ENCODE results near the gene ACOX2. TPM values are rescaled to one million over a fixed set of nuclear protein-coding genes. Genes with fewer than 3 reads are reported as not detected.

The ACOX2 gene
- total and polyA plus RNA-seq, 7 donors: 1.8 to 18.1 (median 4.4) TPM

Other genes starting within 250 kb of the ACOX2 start
- gene RPP14, start 230.9 kb downstream of the ACOX2 start, total RNA-seq: 10 to 100 TPM; 24.9 to 35.0 (median 30.0) TPM
- 10 to 100 TPM; 17.3 to 36.6 (median 23.2) TPM for gene RPP14, start 230.9 kb downstream of the ACOX2 start, polyA plus RNA-seq
- 10 to 100 TPM; 12.0 to 17.9 (median 15.8) TPM for gene HTD2, start 230.7 kb downstream of the ACOX2 start, total RNA-seq
- gene HTD2, start 230.7 kb downstream of the ACOX2 start, polyA plus RNA-seq: 10 to 100 TPM; 10.9 to 37.0 (median 12.5) TPM
- gene PXK, start 204.3 kb downstream of the ACOX2 start, total RNA-seq: 10 to 100 TPM; 15.5 to 17.5 (median 16.5) TPM
- 10 to 100 TPM in 1 of 3 donors, 1 to 10 TPM in 2; 3.4 to 14.7 (median 8.6) TPM for gene PXK, start 204.3 kb downstream of the ACOX2 start, polyA plus RNA-seq
- 100 to 1,000 TPM; 105 to 158 (median 128) TPM for gene PDHB, start 103.4 kb downstream of the ACOX2 start, total RNA-seq
- 100 to 1,000 TPM; 116 to 137 (median 131) TPM for gene PDHB, start 103.4 kb downstream of the ACOX2 start, polyA plus RNA-seq
- gene KCTD6, start 45.1 kb downstream of the ACOX2 start, total RNA-seq: 10 to 100 TPM in 1 of 4 donors, 1 to 10 TPM in 3; 5.8 to 11.0 (median 6.9) TPM
- gene KCTD6, start 45.1 kb downstream of the ACOX2 start, polyA plus RNA-seq: 1 to 10 TPM; 2.6 to 9.8 (median 6.5) TPM
- gene FAM107A, start 40.2 kb upstream of the ACOX2 start, total RNA-seq: 10 to 100 TPM; 10.8 to 19.0 (median 17.8) TPM
- gene FAM107A, start 40.2 kb upstream of the ACOX2 start, polyA plus RNA-seq: 10 to 100 TPM; 16.5 to 24.0 (median 22.6) TPM
- not detected for gene FAM3D, start 129.6 kb upstream of the ACOX2 start, total RNA-seq
- gene FAM3D, start 129.6 kb upstream of the ACOX2 start, polyA plus RNA-seq: under 1 TPM in 1 of 3 donors, not detected in 2; 0.05 TPM

Measured in psoas muscle (tissue), 7 donors.